Left lung (tissue), 14 donors: ENCODE data around the gene TEX101. TPM values are rescaled to one million over a fixed set of nuclear protein-coding genes. Genes with fewer than 3 reads are reported as not detected.
"Not testable (repeated sequence)": the region's sequence is repeated elsewhere in the genome, so short reads cannot be mapped to it uniquely, and the experiment has no call there.

ENCODE experiments used
- ATAC-seq: fragments of 200-7000 bp; cut with Tn5 transposase; one replicate; pipeline ENCODE4 v1.9.1; 2020; ENCODE audit warnings: moderate library complexity
- DNase-seq, 4 donors: peaks; one replicate each; pipeline ENCODE4 v3.0.0-alpha.2; 2013 to 2020
- H3K27ac ChIP-seq, 2 donors: fragments of 200-600 bp; sonication (generic) in 1 of 2; one replicate each; pipeline versions ENCODE4 v1.5.0 to v1.8.0; 2020 to 2021
- H3K27me3 ChIP-seq, 2 donors: fragments of 200-600 bp; sonication (generic) in 1 of 2; one replicate each; pipeline versions ENCODE4 v1.5.0 to v1.8.0; 2020 to 2021
- H3K36me3 ChIP-seq, 2 donors: fragments of 200-600 bp; sonication (generic) in 1 of 2; one replicate each; pipeline versions ENCODE4 v1.5.0 to v1.8.0; 2020 to 2021
- H3K4me1 ChIP-seq, 2 donors: fragments of 200-600 bp; one replicate each; pipeline ENCODE4 v1.8.0; 2021
- H3K4me3 ChIP-seq, 2 donors: fragments of 200-600 bp; sonication (generic) in 1 of 2; one replicate each; pipeline versions ENCODE4 v1.5.0 to v1.8.0; 2020 to 2021; ENCODE audit warnings: mild to moderate bottlenecking in 1 of 2
- H3K9me3 ChIP-seq, 2 donors: fragments of 200-600 bp; sonication (generic) in 1 of 2; one replicate each; pipeline versions ENCODE4 v1.5.0 to v1.8.0; 2020 to 2021
- CTCF ChIP-seq, 2 donors: fragments of 200-600 bp; sonication (generic) in 1 of 2; IDR thresholded peaks; one replicate each; pipeline versions ENCODE4 v1.5.0 to v1.8.0; 2021; ENCODE audit warnings: antibody characterized with exemption in 2 of 2
- intact Hi-C, 2 donors: fragments of 100-400 bp; cut with DNase I; formaldehyde crosslinking; loops; one replicate each; pipeline versions ENCODE4 v1.11.2 to v1.14.2; 2022
- long read RNA-seq, 12 donors: library from polyadenylated mRNA in 2 of 12; unstranded in 2 of 12; transcript quantifications; one replicate each; pipeline ENCODE4 v2.0.0 and lab custom pipeline, GENCODE V29; 2019 to 2026
- polyA plus RNA-seq, 6 donors: library from polyadenylated mRNA; unstranded; fragments of 120-200 nt; gene quantifications; one replicate each; pipeline ENCODE4 v1.2.1, GENCODE V29; 2013; ENCODE audit not compliant: insufficient read length in 6 of 6
- total RNA-seq, 2 donors: library from RNA; stranded (reverse); fragmentation: NEBNext Ultra II Directional; extraction: Animal tissue kit (Norgen Biotek cat#: 25700); gene quantifications; one replicate each; pipeline ENCODE4 v1.2.1, GENCODE V29; 2021
- donor health status: DM: no; HTN: yes; CAD: no.
- donor health status: DM: no; HTN: no; CAD: no.

Gene TEX101
- not detected for total RNA-seq
- polyA plus RNA-seq = not detected
- long read RNA-seq, donor 1, partial matches to known transcripts = 26 of 55 reads
- long read RNA-seq, donor 1, other reads (novel, unspliced or antisense) = 29 of 55 reads
- long read RNA-seq, donor 2 = 0 reads
- long read RNA-seq, donor 3 = 0 reads
- long read RNA-seq, donor 4 = 0 reads
- long read RNA-seq, donor 5 = 0 reads
- long read RNA-seq, donor 6 = 0 reads
- long read RNA-seq, donor 7 = 0 reads
- long read RNA-seq, donor 8 = 0 reads
- long read RNA-seq, donor 9 = 0 reads
- long read RNA-seq, donor 10 = 0 reads
- long read RNA-seq, donor 11 = 0 reads
- long read RNA-seq, donor 12 = 0 reads

- Histone ChIP-seq H3K4me3 (no peak within 1 kb of the TSS), H3K27ac (no peak within 1 kb of the TSS), H3K27me3 (no peaks in the 10 kb centered on the region), H3K4me1 (no peaks in the 10 kb centered on the region), H3K9me3 (peaks cover 0 to 8% of the 10 kb centered on the region in 2 donors), H3K36me3 (no peaks in the 10 kb centered on the region)
- no peak for ATAC-seq
- TF ChIP-seq CTCF (IDR thresholded peaks at IDR 0.05) = no peak
- DNase-seq = no peak
- intact Hi-C loops = no loop called here
Measured at GRCh38 chr19:43414554-43414953, at the start of gene TEX101. Gene TEX101 (plus strand): TSS chr19:43414890. CDS start chr19:43415920, 1,030 bp downstream.

- ATAC-seq, DNase-seq, H3K27ac ChIP-seq, intact Hi-C loops, H3K4me3 ChIP-seq, H3K4me1 ChIP-seq, H3K9me3 ChIP-seq, H3K36me3 ChIP-seq: not testable (repeated sequence)
- H3K27me3 ChIP-seq = peaks cover 0 to 19% of the 10 kb centered on the region in 2 donors
Measured at GRCh38 chr19:43365677-43366076, 49.0 kb upstream of the TEX101 start.

- intact Hi-C loops = no loop called here
- no peak for TF ChIP-seq CTCF (IDR thresholded peaks at IDR 0.05)
- H3K27me3 ChIP-seq = peaks cover 0 to 17% of the 10 kb centered on the region in 2 donors
- ATAC-seq (no peak), DNase-seq (no peak)
- H3K36me3 ChIP-seq = no peaks in the 10 kb centered on the region
- no peak overlapping the region for H3K27ac ChIP-seq
- H3K4me3 ChIP-seq = no peak overlapping the region
- H3K4me1 ChIP-seq = no peaks in the 10 kb centered on the region
- H3K9me3 ChIP-seq = no peaks in the 10 kb centered on the region
Measured at GRCh38 chr19:43367822-43368221, 46.9 kb upstream of the TEX101 start.

GRCh38 chr19:43368897-43369296 lies 45.8 kb upstream of the TEX101 start:
- H3K27ac ChIP-seq, H3K9me3 ChIP-seq, H3K4me3 ChIP-seq, H3K4me1 ChIP-seq, ATAC-seq, H3K36me3 ChIP-seq, intact Hi-C loops, DNase-seq: not testable (repeated sequence)
- peaks cover 0 to 12% of the 10 kb centered on the region in 2 donors for H3K27me3 ChIP-seq

GRCh38 chr19:43371909-43372308 lies 42.8 kb upstream of the TEX101 start:
- no peak for TF ChIP-seq CTCF (IDR thresholded peaks at IDR 0.05)
- peaks cover 0 to 9% of the 10 kb centered on the region in 2 donors for H3K27me3 ChIP-seq
- H3K36me3 ChIP-seq = no peaks in the 10 kb centered on the region
- DNase-seq = no peak
- ATAC-seq = no peak
- no peak overlapping the region for H3K4me3 ChIP-seq
- no peaks in the 10 kb centered on the region for H3K4me1 ChIP-seq
- no peaks in the 10 kb centered on the region for H3K9me3 ChIP-seq
- no peak overlapping the region for H3K27ac ChIP-seq
- intact Hi-C loops = no loop called here

- no peak for ATAC-seq
- Histone ChIP-seq H3K36me3 (no peaks in the 10 kb centered on the region), H3K27me3 (peaks cover 0 to 9% of the 10 kb centered on the region in 2 donors), H3K27ac (no peak overlapping the region), H3K4me3 (no peak overlapping the region), H3K9me3 (no peaks in the 10 kb centered on the region), H3K4me1 (no peaks in the 10 kb centered on the region)
- no peak for DNase-seq
- TF ChIP-seq CTCF (IDR thresholded peaks at IDR 0.05) = no peak
- intact Hi-C loops = no loop called here
Measured at GRCh38 chr19:43372462-43372861, 42.2 kb upstream of the TEX101 start.

GRCh38 chr19:43377624-43378023 lies 37.1 kb upstream of the TEX101 start:
- H3K4me3 ChIP-seq, H3K4me1 ChIP-seq, DNase-seq, H3K27ac ChIP-seq, H3K36me3 ChIP-seq, H3K9me3 ChIP-seq, ATAC-seq, intact Hi-C loops: not testable (repeated sequence)
- peaks cover 0 to 16% of the 10 kb centered on the region in 2 donors for H3K27me3 ChIP-seq
